Ovary (tissue), 9 donors: ENCODE results near the gene NCOA1. TPM values are rescaled to one million over a fixed set of nuclear protein-coding genes. Genes with fewer than 3 reads are reported as not detected.

ENCODE experiments used
- DNase-seq, 5 donors: peaks; one replicate each; pipeline ENCODE4 v3.0.0-alpha.2; 2019 to 2020
- H3K27ac ChIP-seq, 2 donors: fragments of 200-600 bp; one replicate each; pipeline versions ENCODE4 v1.5.1 to v1.8.0; 2019 to 2022
- H3K27me3 ChIP-seq: fragments of 200-600 bp; one replicate; pipeline ENCODE4 v1.8.0; 2022
- H3K36me3 ChIP-seq: fragments of 200-600 bp; sonication (generic); one replicate; pipeline ENCODE4 v1.5.1; 2019
- H3K4me1 ChIP-seq: one replicate; pipeline ENCODE4 v1.8.1; 2013; ENCODE audit warnings: mild to moderate bottlenecking, moderate library complexity; ENCODE audit not compliant: insufficient read depth
- H3K4me3 ChIP-seq: fragments of 200-600 bp; sonication (generic); one replicate; pipeline ENCODE4 v1.5.1; 2017
- H3K9me3 ChIP-seq, 2 donors: fragments of 200-600 bp in 1 of 2; sonication (generic) in 1 of 2; one replicate each; pipeline versions ENCODE4 v1.5.1 to v1.8.1; 2013 to 2019; ENCODE audit warnings: mild to moderate bottlenecking in 1 of 2, moderate library complexity in 1 of 2
- EP300 ChIP-seq: sonication (generic); formaldehyde crosslinking; IDR thresholded peaks from one replicate; pipeline ENCODE4 v1.6.1; 2017; ENCODE audit warnings: antibody characterized with exemption
- POLR2A ChIP-seq: fragments of 450-650 bp; IDR thresholded peaks from one replicate; pipeline ENCODE4 v1.6.1; 2017; ENCODE audit warnings: antibody characterized with exemption, mild to moderate bottlenecking, moderate library complexity
- WGBS, 3 donors: extraction: QIAGEN DNeasy Blood & Tissue Kit in 1 of 3; methylation state at CpG; one replicate each; pipeline versions ENCODE4 v1.1.5 to v1.1.7; 2013 to 2017; 5-methylcytosine and 5-hydroxymethylcytosine counted together
- intact Hi-C, 4 donors: fragments of 100-400 bp; cut with DNase I; formaldehyde crosslinking; loops; one replicate each; pipeline versions ENCODE4 v1.11.0 to v1.15.1; 2022 to 2023
- polyA plus RNA-seq, 2 donors: library from polyadenylated mRNA; stranded (reverse); fragments of 200-250 nt in 1 of 2; fragments of 350-450 nt in 1 of 2; fragmentation: Illumina TruSeq in 1 of 2; extraction: RNeasy Lipid Tissue Mini Kit (QIAGEN cat#74804) in 1 of 2; gene quantifications; one replicate each; pipeline ENCODE4 v1.2.3, GENCODE V29; 2013 to 2014
- total RNA-seq, 7 donors: library from RNA; depleted of rRNA in 2 of 7; stranded (reverse); fragments of >200 nt in 2 of 7; fragmentation: NEBNext Ultra II Directional in 3 of 7; extraction: Animal tissue kit (Norgen Biotek cat#: 25700) in 3 of 7; gene quantifications; one replicate each; pipeline versions ENCODE4 v1.1.0 to v1.2.4, GENCODE V29; 2016 to 2023
- TF ChIP-seq, protein P1 (sequence below), 3 donors: fragments of 450-650 bp in 2 of 3; fragments of 200-600 bp in 1 of 3; IDR thresholded peaks; one replicate each; pipeline versions ENCODE4 v1.5.1 to v1.8.0; 2016 to 2022; ENCODE audit warnings: antibody characterized with exemption in 3 of 3, mild to moderate bottlenecking in 1 of 3
- donor health status: DM: no; HTN: no; CAD: no; lungs with moderate emphysema.
- donor health status: DM: no; HTN: no; CAD: no.
- donor health status: Bipolar disorder and iron deficiency.
- donor health status: DM: yes; HTN: yes; CAD: no.
- donor health status: DM: no; HTN: no; CAD: no.
- donor health status: DM: yes; HTN: yes; CAD: no.

The NCOA1 gene
- total and polyA plus RNA-seq, 9 donors, result 20.2 to 69.0 (median 57.3) TPM

DNA sequence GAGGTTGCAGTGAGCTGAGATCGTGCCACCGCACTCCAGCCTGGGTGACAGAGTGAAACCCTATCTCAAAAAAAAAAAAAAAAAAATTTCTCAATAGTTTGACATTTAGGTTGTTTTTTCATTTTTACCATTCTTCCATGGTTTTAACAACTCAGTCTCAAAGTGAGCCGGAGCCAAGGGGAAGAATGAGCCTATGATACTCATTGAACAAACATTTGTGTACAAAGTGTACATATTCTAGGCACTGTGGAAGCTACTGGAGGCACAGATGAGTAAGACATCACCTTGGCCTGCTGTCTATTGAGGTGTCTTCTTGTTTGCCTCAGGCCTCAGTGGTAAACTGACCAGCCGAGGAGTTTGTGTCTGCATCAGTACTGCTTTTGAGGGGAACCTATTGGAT lies 324.1 kb downstream of the NCOA1 start:
- Histone ChIP-seq H3K4me1 (peaks cover 2% of the 10 kb centered on the region), H3K36me3 (no peaks in the 10 kb centered on the region), H3K27me3 (no peaks in the 10 kb centered on the region), H3K27ac (no peak overlapping the region), H3K9me3 (no peaks in the 10 kb centered on the region), H3K4me3 (no peak overlapping the region)
- intact Hi-C loops, result no loop called here
- 96 to 99% (median 98%) methylated on average over 4 of the region's 4 CpGs for WGBS, 3 donors
- no peak for DNase-seq
- TF ChIP-seq, protein P1, sequence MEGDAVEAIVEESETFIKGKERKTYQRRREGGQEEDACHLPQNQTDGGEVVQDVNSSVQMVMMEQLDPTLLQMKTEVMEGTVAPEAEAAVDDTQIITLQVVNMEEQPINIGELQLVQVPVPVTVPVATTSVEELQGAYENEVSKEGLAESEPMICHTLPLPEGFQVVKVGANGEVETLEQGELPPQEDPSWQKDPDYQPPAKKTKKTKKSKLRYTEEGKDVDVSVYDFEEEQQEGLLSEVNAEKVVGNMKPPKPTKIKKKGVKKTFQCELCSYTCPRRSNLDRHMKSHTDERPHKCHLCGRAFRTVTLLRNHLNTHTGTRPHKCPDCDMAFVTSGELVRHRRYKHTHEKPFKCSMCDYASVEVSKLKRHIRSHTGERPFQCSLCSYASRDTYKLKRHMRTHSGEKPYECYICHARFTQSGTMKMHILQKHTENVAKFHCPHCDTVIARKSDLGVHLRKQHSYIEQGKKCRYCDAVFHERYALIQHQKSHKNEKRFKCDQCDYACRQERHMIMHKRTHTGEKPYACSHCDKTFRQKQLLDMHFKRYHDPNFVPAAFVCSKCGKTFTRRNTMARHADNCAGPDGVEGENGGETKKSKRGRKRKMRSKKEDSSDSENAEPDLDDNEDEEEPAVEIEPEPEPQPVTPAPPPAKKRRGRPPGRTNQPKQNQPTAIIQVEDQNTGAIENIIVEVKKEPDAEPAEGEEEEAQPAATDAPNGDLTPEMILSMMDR (IDR thresholded peaks at IDR 0.05), result no peak
- TF ChIP-seq EP300 (no peak), POLR2A (no peak)

DNA sequence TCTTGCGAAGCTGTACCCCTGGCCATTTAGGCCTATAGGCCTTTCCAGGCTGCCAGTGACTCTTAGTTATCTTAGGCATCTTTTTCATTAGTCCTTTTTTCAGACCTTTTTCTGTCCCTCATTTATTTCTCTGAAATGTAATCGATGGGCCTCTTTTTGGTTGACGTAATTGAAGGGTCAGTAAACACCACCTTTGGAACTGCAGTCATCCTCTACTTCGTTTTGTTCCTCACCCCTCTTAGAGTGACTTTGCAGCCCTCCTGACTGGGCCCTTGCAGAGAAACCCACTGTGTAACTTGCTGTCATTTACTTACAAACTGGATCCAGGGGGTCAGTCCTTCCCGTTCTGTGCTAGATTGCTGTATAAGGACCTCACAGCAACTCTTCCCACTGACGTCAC lies 325.4 kb downstream of the NCOA1 start:
- no peaks in the 10 kb centered on the region for H3K27me3 ChIP-seq
- intact Hi-C loops, result no loop called here
- H3K4me1 ChIP-seq, result peaks cover 2% of the 10 kb centered on the region
- peaks cover 3% of the 10 kb centered on the region for H3K36me3 ChIP-seq
- H3K4me3 ChIP-seq, result no peak overlapping the region
- no peak overlapping the region for H3K27ac ChIP-seq
- H3K9me3 ChIP-seq, result no peaks in the 10 kb centered on the region
- TF ChIP-seq POLR2A (no peak), EP300 (no peak)
- TF ChIP-seq, protein P1 (IDR thresholded peaks at IDR 0.05), result no peak
- 90 to 94% (median 93%) methylated on average over 6 of the region's 6 CpGs for WGBS, 3 donors
- no peak for DNase-seq

DNA sequence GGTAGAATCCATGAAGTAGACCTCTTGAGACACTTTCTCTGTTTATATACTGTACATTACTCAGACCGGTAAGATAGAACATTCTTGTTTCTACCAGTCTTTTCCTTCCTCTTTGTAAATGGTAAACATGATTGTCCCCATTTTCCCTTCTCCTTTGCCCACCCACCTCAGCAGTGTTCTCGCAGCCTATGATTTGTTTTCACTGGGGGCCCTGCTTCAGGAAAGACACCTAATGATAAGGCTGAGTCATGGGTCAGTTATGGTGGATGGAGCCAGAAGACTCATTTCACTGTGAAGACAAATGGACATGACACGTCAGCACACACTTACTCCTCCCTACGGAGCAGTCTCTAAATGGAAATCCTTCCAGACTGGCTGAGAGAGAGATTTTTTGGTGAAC lies 325.8 kb downstream of the NCOA1 start:
- TF ChIP-seq POLR2A (no peak), EP300 (no peak)
- TF ChIP-seq, protein P1 (IDR thresholded peaks at IDR 0.05), result no peak
- H3K27ac ChIP-seq, result no peak overlapping the region
- no peaks in the 10 kb centered on the region for H3K9me3 ChIP-seq
- intact Hi-C loops, result no loop called here
- H3K4me3 ChIP-seq, result no peak overlapping the region
- peaks cover 3% of the 10 kb centered on the region for H3K36me3 ChIP-seq
- peaks cover 2% of the 10 kb centered on the region for H3K4me1 ChIP-seq
- DNase-seq, result no peak
- WGBS, 3 donors, result 65 to 77% (median 69%) methylated on average over 4 of the region's 4 CpGs
- no peaks in the 10 kb centered on the region for H3K27me3 ChIP-seq

DNA sequence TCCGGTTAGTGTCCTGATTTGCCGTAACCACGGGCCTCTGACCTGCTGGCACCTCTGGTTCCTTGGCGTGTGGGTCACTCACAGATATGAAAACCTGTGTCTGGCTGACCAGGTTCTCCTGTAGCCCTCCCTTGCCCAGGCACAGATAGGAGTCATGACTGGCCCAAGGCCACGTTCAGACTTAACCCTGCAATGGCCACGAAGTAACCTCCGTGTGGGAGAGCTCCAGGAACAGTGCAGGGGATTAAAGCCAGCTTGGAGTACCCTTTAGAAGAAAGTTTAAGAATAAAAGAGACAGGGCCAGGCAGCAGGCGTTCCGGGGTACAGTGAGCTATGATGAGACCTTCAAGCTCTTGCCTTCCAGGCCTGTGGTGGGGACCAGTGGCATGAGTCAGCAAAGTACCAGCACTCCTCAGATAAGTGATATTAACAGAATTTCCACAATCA lies 327.7 kb downstream of the NCOA1 start:
- no peak overlapping the region for H3K4me3 ChIP-seq
- no peaks in the 10 kb centered on the region for H3K27me3 ChIP-seq
- peaks cover 3% of the 10 kb centered on the region for H3K36me3 ChIP-seq
- TF ChIP-seq EP300 (no peak), POLR2A (no peak)
- TF ChIP-seq, protein P1 (IDR thresholded peaks at IDR 0.05), result no peak
- H3K9me3 ChIP-seq, result no peaks in the 10 kb centered on the region
- peak in 1 of 5 donors; percentile 54 for DNase-seq
- intact Hi-C loops, result no loop called here
- 25 to 43% (median 26%) methylated on average over 9 of the region's 9 CpGs for WGBS, 3 donors
- peaks cover 2% of the 10 kb centered on the region for H3K4me1 ChIP-seq
- H3K27ac ChIP-seq, result peak overlapping the region in 1 of 2 donors; percentile 31
